ENCODE measurements around the gene COQ10B.
A peak's percentile ranks its signal among the peaks of the same experiment; 100 is the strongest.
"Not testable (repeated sequence)": the region's sequence is repeated elsewhere in the genome, so short reads cannot be mapped to it uniquely, and the experiment has no call there.

COQ10B gene

GRCh38 chr2:197461057-197461456, 7.7 kb downstream of the COQ10B start:
- TF ChIP-seq CTCF (IDR thresholded peaks at IDR 0.05; ENCODE audit: low read depth, low read length) = no peak
- in situ Hi-C loops (cut with HindIII; ENCODE audit: low sequenced_read_pairs) = no loop called here
- no peak overlapping the region for H3K4me3 ChIP-seq (ENCODE audit: low read depth, low read length)
- no peak for DNase-seq (ENCODE audit: low read depth, low spot score)

GRCh38 chr2:197464175-197464574, 10.8 kb downstream of the COQ10B start:
- no peak for TF ChIP-seq CTCF (IDR thresholded peaks at IDR 0.05; ENCODE audit: low read depth, low read length)
- in situ Hi-C loops (cut with HindIII; ENCODE audit: low sequenced_read_pairs) = no loop called here
- H3K4me3 ChIP-seq (ENCODE audit: low read depth, low read length) = no peak overlapping the region
- DNase-seq (ENCODE audit: low read depth, low spot score) = peak; percentile 18

GRCh38 chr2:197472166-197472565, 18.8 kb downstream of the COQ10B start:
- DNase-seq (ENCODE audit: low read depth, low spot score) = no peak
- no peak overlapping the region for H3K4me3 ChIP-seq (ENCODE audit: low read depth, low read length)
- TF ChIP-seq CTCF (IDR thresholded peaks at IDR 0.05; ENCODE audit: low read depth, low read length) = no peak
- in situ Hi-C loops (cut with HindIII; ENCODE audit: low sequenced_read_pairs) = no loop called here

- DNase-seq (ENCODE audit: low read depth, low spot score) = no peak
- H3K4me3 ChIP-seq (ENCODE audit: low read depth, low read length) = no peak overlapping the region
- in situ Hi-C loops (cut with HindIII; ENCODE audit: low sequenced_read_pairs) = no loop called here
- TF ChIP-seq CTCF (IDR thresholded peaks at IDR 0.05; ENCODE audit: low read depth, low read length) = no peak
These were observed 24.4 kb downstream of the COQ10B start for GRCh38 chr2:197477797-197478196.

GRCh38 chr2:197480165-197481036, 27.0 kb downstream of the COQ10B start:
- TF ChIP-seq CTCF (IDR thresholded peaks at IDR 0.05; ENCODE audit: low read depth, low read length) = no peak
- in situ Hi-C loops (cut with HindIII; ENCODE audit: low sequenced_read_pairs) = no loop called here
- no peak overlapping the region for H3K4me3 ChIP-seq (ENCODE audit: low read depth, low read length)
- no peak for DNase-seq (ENCODE audit: low read depth, low spot score)

GRCh38 chr2:197484248-197484647, 30.9 kb downstream of the COQ10B start:
- in situ Hi-C loops (cut with HindIII; ENCODE audit: low sequenced_read_pairs); H3K4me3 ChIP-seq (ENCODE audit: low read depth, low read length): not testable (repeated sequence)

GRCh38 chr2:197486175-197486574, 32.8 kb downstream of the COQ10B start:
- no peak for TF ChIP-seq CTCF (IDR thresholded peaks at IDR 0.05; ENCODE audit: low read depth, low read length)
- no peak for DNase-seq (ENCODE audit: low read depth, low spot score)
- no peak overlapping the region for H3K4me3 ChIP-seq (ENCODE audit: low read depth, low read length)
- in situ Hi-C loops (cut with HindIII; ENCODE audit: low sequenced_read_pairs) = no loop called here

More at GRCh38 chr2:197484248-197484647, 30.9 kb downstream of the COQ10B start:
- not testable (repeated sequence) for DNase-seq (ENCODE audit: low read depth, low spot score)

Measured in astrocyte of the spinal cord (primary cell).